Left ventricle myocardium inferior (tissue), 1 donor: ENCODE data around the gene PSENEN. TPM values are rescaled to one million over a fixed set of nuclear protein-coding genes. Genes with fewer than 3 reads are reported as not detected.

Experiments
- DNase-seq: peaks from one replicate; pipeline ENCODE4 v3.0.0-alpha.2; 2020
- H3K27ac ChIP-seq: fragments of 200-600 bp; replicated peaks from 2 replicates; pipeline ENCODE4 v1.8.0; 2021
- H3K27me3 ChIP-seq: fragments of 200-600 bp; 2 replicates; pipeline ENCODE4 v1.8.0; 2021; ENCODE audit warnings: low read depth
- H3K36me3 ChIP-seq: fragments of 200-600 bp; 2 replicates; pipeline ENCODE4 v1.8.0; 2021
- H3K4me1 ChIP-seq: fragments of 200-600 bp; 2 replicates; pipeline ENCODE4 v1.8.0; 2021
- H3K4me3 ChIP-seq: fragments of 200-600 bp; 2 replicates; pipeline ENCODE4 v1.8.0; 2021; ENCODE audit warnings: mild to moderate bottlenecking, moderate library complexity
- H3K9me3 ChIP-seq: fragments of 200-600 bp; replicated peaks from 2 replicates; pipeline ENCODE4 v1.8.0; 2021
- intact Hi-C: fragments of 100-400 bp; cut with micrococcal nuclease; formaldehyde crosslinking; loops from one replicate; pipeline ENCODE4 v1.11.0; 2022
- total RNA-seq: library from RNA; stranded (reverse); fragmentation: NEBNext Ultra II Directional; extraction: Animal tissue kit (Norgen Biotek cat#: 25700); gene quantifications from one replicate; pipeline ENCODE4 v1.2.1, GENCODE V29; 2021
- TF ChIP-seq, protein P1 (sequence below): fragments of 200-600 bp; IDR thresholded peaks from 2 replicates; pipeline ENCODE4 v1.8.0; 2021; ENCODE audit warnings: antibody characterized with exemption, mild to moderate bottlenecking, borderline replicate concordance
- donor health status: DM: no; HTN: yes; CAD: no; lungs with severe emphysema.

PSENEN gene
- total RNA-seq, 1 donor from 2014 or later: 43.1 TPM

DNA sequence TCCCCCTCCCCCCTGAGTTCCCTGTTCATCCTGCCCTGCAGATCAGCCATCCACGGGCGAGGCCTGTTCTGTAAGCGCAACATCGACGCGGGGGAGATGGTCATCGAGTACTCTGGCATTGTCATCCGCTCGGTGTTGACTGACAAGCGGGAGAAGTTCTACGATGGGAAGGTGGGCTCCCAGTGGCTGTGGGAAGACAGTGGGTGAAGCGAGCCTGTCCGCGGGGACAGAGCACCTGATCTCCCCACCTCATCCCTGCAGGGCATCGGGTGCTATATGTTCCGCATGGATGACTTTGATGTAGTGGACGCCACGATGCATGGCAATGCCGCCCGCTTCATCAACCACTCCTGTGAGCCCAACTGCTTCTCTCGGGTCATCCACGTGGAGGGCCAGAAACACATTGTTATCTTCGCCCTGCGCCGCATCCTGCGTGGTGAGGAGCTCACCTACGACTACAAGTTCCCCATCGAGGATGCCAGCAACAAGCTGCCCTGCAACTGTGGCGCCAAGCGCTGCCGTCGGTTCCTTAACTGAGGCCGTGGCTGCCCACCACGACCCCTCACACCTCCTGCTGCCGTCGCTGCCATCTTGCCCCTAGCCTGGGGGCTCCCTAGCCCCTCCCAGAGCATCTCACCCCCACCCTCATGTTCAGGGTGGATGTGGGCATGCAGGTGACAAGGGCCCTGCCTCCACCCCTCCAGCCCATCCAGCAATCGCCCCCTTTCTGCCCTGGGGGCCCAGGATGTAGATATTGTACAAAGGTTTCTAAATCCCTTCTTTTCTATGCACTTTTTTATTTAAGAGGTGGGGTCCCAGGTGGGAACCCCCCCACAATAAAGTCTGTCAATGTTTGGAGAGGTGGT is 7.2 kb upstream of the PSENEN start:
- H3K9me3 ChIP-seq: no peaks in the 10 kb centered on the region
- H3K36me3 ChIP-seq: peaks cover 54% of the 10 kb centered on the region
- DNase-seq: no peak
- no peak overlapping the region for H3K27ac ChIP-seq
- H3K4me1 ChIP-seq: peaks cover 25% of the 10 kb centered on the region
- no peaks in the 10 kb centered on the region for H3K27me3 ChIP-seq
- TF ChIP-seq, protein P1, sequence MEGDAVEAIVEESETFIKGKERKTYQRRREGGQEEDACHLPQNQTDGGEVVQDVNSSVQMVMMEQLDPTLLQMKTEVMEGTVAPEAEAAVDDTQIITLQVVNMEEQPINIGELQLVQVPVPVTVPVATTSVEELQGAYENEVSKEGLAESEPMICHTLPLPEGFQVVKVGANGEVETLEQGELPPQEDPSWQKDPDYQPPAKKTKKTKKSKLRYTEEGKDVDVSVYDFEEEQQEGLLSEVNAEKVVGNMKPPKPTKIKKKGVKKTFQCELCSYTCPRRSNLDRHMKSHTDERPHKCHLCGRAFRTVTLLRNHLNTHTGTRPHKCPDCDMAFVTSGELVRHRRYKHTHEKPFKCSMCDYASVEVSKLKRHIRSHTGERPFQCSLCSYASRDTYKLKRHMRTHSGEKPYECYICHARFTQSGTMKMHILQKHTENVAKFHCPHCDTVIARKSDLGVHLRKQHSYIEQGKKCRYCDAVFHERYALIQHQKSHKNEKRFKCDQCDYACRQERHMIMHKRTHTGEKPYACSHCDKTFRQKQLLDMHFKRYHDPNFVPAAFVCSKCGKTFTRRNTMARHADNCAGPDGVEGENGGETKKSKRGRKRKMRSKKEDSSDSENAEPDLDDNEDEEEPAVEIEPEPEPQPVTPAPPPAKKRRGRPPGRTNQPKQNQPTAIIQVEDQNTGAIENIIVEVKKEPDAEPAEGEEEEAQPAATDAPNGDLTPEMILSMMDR: no peak
- intact Hi-C loops: no loop called here
- H3K4me3 ChIP-seq: no peak overlapping the region

DNA sequence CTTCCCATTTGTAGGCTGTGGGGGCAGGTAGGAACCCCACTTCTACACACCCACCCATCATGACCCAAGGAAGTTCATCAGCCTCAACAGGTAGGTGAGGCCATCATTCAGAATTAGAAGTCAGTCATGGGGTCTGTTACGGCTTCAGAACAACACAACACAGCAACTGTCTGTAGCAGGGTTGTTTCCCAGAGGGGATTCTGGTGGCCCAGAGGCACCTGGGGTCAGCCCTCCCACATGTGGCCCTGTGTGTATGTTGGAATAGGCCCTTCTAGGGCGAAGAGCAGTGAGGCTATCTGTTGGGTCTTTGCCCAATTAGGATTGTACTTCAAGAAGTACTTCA is 6.6 kb upstream of the PSENEN start:
- no peak overlapping the region for H3K27ac ChIP-seq
- H3K36me3 ChIP-seq: peaks cover 54% of the 10 kb centered on the region
- intact Hi-C loops: no loop called here
- H3K4me1 ChIP-seq: peaks cover 30% of the 10 kb centered on the region
- no peaks in the 10 kb centered on the region for H3K27me3 ChIP-seq
- TF ChIP-seq, protein P1: no peak
- H3K4me3 ChIP-seq: no peak overlapping the region
- H3K9me3 ChIP-seq: no peaks in the 10 kb centered on the region
- no peak for DNase-seq

DNA sequence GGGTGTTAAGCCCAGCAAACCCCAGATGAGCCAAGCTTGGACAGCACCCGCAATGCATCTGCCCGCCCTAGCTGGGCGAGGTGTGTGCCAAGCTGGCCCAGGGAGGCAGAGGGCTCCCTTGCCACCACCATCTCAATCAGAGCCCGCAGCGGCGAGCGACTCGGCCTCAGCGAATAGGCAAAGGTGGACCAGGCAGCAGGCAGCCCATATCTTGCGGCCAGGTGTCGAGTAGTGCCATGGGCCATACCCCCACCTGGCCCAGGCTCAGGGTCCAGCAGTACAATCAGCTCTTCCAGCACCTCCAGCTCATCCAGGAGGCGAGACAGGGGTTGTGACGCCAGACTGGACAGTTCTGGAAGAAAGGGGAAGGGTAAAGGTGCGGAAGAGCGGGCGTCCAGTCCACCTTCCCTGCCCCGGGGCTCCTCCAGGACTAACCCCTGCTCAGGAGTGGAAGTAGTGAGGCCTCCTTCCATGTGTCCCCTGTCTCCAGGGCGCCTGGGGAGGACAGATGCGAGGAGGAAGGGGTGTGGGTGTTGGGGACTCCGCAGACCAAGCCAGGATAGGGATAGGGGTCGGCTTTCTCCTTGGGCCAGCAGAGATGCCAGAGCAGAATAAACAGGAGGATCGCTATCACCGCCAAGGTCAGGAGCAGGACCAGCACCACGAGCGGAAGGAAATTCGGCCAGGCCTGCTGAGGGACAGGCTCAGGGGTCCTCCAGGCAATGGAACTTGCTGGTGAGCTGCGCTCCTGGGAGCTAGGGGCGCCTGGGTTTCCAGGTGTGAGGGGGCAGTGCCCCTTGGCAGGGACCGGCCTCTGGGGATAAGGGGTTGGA is 6.0 kb upstream of the PSENEN start:
- Histone ChIP-seq H3K27me3 (no peaks in the 10 kb centered on the region), H3K36me3 (peaks cover 53% of the 10 kb centered on the region), H3K27ac (peak overlapping the region; percentile 89), H3K4me3 (peak overlapping the region; percentile 82), H3K9me3 (no peaks in the 10 kb centered on the region), H3K4me1 (peaks cover 36% of the 10 kb centered on the region)
- intact Hi-C loops: no loop called here
- TF ChIP-seq, protein P1: no peak
- DNase-seq: no peak

DNA sequence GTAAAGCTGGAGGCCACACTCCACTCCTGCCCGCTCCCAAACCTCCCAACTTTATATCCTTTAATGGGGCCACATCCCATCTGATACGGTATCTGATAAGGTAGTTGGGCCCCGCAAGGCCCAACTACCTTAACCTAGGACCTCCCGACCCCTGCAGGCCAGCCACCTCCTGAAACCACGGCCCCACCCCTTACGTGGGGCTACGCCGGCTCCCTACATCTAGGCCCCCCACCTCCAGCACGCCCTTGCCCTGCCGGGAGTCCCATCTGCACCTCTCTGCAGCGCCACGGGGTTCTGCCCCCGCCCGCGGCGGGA is 5.4 kb upstream of the PSENEN start:
- Histone ChIP-seq H3K9me3 (no peaks in the 10 kb centered on the region), H3K4me1 (peaks cover 38% of the 10 kb centered on the region), H3K27me3 (no peaks in the 10 kb centered on the region), H3K27ac (peak overlapping the region; percentile 89), H3K4me3 (peak overlapping the region; percentile 82), H3K36me3 (peaks cover 48% of the 10 kb centered on the region)
- TF ChIP-seq, protein P1: no peak
- intact Hi-C loops: no loop called here
- DNase-seq: no peak

DNA sequence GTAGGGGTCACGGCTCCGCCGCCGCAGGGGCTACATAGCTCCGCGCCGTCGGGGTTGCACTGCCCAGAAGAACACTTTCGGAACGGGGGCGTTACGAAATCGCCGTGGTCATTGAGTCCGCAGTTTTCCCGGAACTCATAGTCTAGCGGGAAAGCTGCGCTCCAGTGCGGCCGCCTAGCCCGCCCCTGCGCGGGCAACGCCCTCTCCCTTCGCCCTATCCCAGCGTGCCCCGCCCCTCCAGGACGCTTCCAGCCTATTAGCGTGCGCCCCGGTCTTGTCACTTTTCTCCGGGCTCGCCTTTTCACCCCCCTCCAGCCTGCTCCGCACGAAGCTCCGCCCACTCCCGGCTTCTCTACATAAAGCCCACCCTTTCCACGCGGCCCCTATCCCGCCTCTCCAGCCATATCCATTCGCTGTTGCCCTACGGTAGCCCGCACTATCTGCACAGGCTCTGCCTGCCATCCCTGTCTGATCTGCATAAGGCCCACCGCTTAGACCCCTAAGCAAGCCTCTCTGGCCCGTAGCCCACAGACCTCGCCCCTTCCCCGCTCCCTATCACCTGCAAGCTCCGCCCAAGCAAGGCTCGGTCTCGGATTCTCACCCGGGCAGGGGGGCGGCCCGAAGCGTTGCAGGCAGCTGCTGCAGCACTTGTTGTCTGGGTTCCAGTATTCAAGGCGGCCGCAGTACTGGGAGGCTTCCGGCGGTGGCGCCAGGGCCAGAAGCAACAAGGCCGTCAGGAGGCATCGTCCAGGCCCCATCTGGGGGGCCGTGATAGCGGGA is 4.8 kb upstream of the PSENEN start:
- H3K4me3 ChIP-seq: peak overlapping the region; percentile 82
- peaks cover 39% of the 10 kb centered on the region for H3K4me1 ChIP-seq
- H3K27me3 ChIP-seq: no peaks in the 10 kb centered on the region
- peak; percentile 99 for DNase-seq
- TF ChIP-seq, protein P1: peak; percentile 20
- H3K27ac ChIP-seq: peak overlapping the region; percentile 89
- intact Hi-C loops: no loop called here
- H3K36me3 ChIP-seq: peaks cover 43% of the 10 kb centered on the region
- H3K9me3 ChIP-seq: no peaks in the 10 kb centered on the region
